Daoy (cell line): Measurements from ENCODE around the gene GRIP2. TPM values are rescaled to one million over a fixed set of nuclear protein-coding genes. Genes with fewer than 3 reads are reported as not detected.

Experiments
- DNase-seq: peaks from one replicate; pipeline ENCODE4 v3.0.0-alpha.2; 2015; ENCODE audit warnings: low read depth
- total RNA-seq: library from RNA; depleted of rRNA; stranded (reverse); fragments of >200 nt; shearing (Covaris generic); gene quantifications from 2 replicates; pipeline ENCODE4 v1.2.3, GENCODE V29; 2014

Gene GRIP2
- total RNA-seq, 1 experiment from 2014 or later = not detected

- DNase-seq = no peak
Measured at GRCh38 chr3:14453876-14454638, 86.1 kb downstream of the GRIP2 start.

- DNase-seq = peak; percentile 92
Measured at GRCh38 chr3:14452740-14453710, 87.1 kb downstream of the GRIP2 start.

- DNase-seq = peak; percentile 91
Measured at GRCh38 chr3:14451844-14452739, 88.0 kb downstream of the GRIP2 start.

- DNase-seq = no peak
Measured at GRCh38 chr3:14450922-14451606, 89.1 kb downstream of the GRIP2 start.

GRCh38 chr3:14450506-14450905 is 89.6 kb downstream of the GRIP2 start:
- no peak for DNase-seq

GRCh38 chr3:14448756-14449727 is 91.1 kb downstream of the GRIP2 start:
- DNase-seq = no peak

- DNase-seq = no peak
Measured at GRCh38 chr3:14448063-14448462, 92.1 kb downstream of the GRIP2 start.

GRCh38 chr3:14446988-14447570 is 93.1 kb downstream of the GRIP2 start:
- DNase-seq = no peak

- no peak for DNase-seq
Measured at GRCh38 chr3:14445773-14446172, 94.4 kb downstream of the GRIP2 start.

GRCh38 chr3:14444380-14444779 is 95.8 kb downstream of the GRIP2 start:
- no peak for DNase-seq

GRCh38 chr3:14441920-14442300 is 98.2 kb downstream of the GRIP2 start:
- DNase-seq = no peak

- no peak for DNase-seq
Measured at GRCh38 chr3:14441240-14441919, 98.8 kb downstream of the GRIP2 start.

- DNase-seq = peak; percentile 39
Measured at GRCh38 chr3:14440531-14441239, 99.5 kb downstream of the GRIP2 start.

- no peak for DNase-seq
Measured at GRCh38 chr3:14440168-14440518, 100.0 kb downstream of the GRIP2 start.

- DNase-seq = peak; percentile 64
Measured at GRCh38 chr3:14439501-14440167, 100.5 kb downstream of the GRIP2 start.
